GM19328 (cell line): ENCODE results near the gene MYO16.
"Not testable (repeated sequence)": the region's sequence is repeated elsewhere in the genome, so short reads cannot be mapped to it uniquely, and the experiment has no call there.

Experiments
- ATAC-seq: cut with Tn5 transposase; IDR thresholded peaks from one replicate; pipeline ENCODE4 v1.9.1; 2021; ENCODE audit warnings: mild to moderate bottlenecking, moderate library complexity; ENCODE audit not compliant: unreplicated experiment

The MYO16 gene

DNA sequence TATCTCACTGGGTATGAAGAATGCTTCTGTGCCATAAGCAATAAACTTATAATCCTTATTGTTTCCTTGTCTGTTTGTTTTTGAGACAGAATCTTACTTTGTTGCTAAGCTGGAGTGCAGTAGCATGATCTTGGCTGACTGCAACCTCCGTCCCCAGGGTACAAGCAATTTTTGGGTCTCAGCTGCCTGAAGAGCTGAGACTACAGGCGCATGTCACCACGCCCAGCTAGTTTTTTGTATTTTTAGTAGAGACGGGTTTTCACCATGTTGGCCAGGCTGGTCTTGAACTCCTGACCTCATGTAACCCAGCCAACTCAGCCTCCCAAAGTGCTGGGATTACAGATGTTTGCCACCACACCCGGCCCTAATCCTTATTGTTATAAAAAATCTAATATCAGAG is 112.5 kb downstream of the MYO16 start:
- no peak for ATAC-seq

DNA sequence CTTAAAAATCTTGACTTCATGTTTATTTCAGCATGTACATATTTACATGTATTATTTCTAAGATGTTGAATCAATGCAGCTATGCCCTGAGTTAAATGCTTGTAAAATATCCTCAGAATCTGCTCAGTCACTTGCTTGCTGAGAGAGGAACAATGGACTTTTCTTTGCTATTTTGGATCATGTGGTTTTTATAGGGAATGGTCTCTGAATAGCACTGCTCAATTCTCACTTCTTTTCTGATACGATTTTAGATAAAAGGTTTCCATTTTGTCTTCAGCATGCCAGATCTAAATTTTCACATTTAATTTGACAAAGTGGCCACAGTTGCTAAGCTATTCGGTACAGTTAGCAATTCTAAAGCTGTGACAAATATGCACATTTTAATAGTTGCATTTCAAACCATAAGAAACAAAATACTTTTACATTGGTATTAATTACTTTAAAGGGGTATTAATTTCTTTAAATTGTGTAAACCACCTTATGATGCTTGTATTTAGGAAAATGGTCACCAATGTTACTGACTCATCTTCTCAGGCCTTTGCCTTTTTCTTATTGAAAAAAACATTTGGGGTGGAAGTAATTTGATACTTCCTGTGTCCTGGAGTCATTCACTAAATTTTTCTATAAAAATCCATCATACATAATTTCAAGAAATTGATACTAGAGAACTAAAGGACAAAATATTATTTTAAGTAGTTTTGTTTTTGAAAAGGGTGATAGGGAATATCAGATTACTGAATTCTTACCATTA is 113.5 kb downstream of the MYO16 start:
- no peak for ATAC-seq

DNA sequence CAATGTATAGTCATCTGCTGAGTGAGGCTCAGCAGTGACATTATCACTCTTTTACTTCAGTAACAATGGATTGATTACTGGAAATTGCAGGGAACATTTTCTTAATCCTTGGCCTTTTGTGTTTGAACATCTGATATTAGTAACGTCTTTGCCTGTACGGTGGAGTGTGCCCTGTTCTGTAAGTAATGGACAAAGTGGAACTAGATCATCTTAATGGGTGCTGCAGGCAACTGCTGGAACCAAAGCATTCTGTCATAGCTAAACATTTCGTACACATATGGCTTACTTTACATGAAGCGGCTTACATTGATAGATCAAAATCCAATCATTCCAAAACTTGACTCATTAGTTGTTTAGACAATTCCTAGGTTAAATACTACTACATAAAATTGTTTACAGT is 114.1 kb downstream of the MYO16 start:
- ATAC-seq = no peak

DNA sequence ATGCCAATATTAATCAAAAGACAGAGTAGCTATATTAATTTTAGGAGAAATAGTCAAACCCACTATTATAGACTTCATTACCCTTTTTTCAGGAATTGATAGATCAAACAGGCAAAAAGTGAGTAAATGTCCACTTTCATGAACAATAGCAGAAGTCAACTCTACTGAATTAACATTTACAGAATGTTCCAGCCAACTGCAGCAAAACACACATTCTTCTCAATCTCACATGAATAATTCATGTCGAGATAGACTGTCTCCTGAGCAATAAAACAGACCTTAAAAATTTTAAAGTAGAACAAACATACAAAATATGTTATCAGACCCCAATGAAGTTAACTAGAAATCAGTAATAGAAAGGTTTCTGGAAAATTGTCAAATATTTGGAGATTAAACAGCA is 118.4 kb downstream of the MYO16 start:
- ATAC-seq = no peak

DNA sequence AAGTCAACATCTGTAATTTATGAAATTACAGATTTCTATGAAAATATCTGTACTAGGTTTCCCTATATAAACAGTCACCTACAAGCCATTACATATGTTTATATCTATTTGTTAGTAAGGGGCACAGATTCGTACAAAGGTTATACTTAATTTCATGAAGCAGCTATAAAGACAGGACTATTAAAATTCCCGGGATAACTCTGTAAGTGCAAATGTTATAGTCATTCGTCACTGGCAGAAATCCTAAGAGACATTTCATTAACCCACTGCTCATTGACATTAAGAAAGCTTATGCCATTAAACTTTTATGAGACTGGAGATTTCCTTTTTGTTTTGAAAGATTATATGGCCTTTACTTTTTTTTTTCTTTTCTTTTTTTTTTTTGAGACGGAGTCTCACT is 122.9 kb downstream of the MYO16 start:
- no peak for ATAC-seq

DNA sequence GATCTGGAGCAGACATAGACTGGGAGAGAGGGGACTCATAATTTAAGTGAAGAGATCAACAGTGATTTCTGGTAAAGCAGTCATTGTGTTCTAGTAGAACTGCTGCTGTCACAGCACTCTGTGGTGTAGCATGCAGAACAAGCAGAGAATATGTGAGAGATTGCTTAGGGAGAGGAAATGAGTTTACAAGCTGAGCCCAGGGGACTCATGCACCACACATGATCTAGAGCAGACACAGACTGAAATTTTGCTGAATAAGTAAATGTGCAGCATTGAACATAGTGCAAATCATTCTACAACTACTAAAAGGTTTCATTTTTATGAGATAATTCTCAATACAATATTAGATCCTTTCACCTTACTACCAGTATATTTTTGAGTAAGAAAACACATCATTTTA is 125.7 kb downstream of the MYO16 start:
- ATAC-seq = no peak

DNA sequence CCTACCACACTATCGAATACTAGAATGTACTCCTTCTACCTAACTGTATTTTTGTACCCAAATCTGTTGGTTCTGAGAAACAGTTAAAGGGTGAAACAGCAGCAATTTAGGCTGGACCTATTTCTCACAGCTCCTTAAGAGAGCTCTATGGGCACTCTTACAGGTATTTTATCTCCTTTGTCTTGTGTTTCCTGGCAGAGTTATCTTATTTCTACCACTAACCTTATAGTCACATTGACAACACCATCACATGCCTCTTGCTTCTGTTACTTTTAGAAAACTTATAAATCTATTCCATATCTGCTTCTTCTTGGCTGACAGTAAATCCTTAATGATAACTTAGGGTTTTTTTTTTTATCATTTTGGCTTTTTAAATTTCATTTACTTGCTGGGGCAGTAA is 130.7 kb downstream of the MYO16 start:
- no peak for ATAC-seq

DNA sequence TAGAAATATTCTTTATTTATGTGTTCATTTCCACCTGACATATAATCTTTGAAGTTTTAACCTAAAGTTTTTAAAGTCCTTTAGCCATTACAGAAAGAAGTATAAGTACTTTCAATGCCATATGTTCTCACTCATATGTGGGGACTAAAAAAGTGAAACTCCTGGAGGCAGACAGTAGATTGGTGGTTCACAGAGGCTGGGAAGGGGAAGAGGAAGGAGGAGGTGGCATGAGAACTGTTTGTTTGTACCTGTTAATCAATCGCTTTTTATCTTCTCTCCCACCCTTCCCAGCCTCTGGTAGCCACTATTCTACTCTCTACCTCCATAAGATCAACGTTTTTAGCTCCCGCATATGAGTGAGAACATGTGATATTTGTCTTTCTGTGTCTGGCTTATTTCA is 131.1 kb downstream of the MYO16 start:
- no peak for ATAC-seq

DNA sequence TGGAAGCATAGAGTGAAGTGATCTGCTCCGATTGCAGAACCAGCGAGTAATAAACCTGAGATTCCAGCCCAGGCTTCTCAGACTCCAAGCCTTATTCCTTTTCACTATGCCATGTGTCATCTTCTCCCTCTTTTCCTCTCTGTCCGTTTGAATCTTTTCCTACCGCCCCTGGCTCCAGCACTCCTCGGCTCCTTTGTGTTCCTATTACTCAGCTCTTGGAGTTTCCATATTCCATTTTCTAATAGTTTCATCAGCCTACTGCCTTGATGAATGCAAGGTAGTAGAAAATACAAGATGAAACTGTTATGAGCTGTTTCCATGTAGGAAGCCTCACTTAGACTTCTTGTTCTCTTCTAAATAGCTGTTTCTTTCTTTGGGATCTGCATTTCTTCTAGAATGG is 138.6 kb downstream of the MYO16 start:
- no peak for ATAC-seq

DNA sequence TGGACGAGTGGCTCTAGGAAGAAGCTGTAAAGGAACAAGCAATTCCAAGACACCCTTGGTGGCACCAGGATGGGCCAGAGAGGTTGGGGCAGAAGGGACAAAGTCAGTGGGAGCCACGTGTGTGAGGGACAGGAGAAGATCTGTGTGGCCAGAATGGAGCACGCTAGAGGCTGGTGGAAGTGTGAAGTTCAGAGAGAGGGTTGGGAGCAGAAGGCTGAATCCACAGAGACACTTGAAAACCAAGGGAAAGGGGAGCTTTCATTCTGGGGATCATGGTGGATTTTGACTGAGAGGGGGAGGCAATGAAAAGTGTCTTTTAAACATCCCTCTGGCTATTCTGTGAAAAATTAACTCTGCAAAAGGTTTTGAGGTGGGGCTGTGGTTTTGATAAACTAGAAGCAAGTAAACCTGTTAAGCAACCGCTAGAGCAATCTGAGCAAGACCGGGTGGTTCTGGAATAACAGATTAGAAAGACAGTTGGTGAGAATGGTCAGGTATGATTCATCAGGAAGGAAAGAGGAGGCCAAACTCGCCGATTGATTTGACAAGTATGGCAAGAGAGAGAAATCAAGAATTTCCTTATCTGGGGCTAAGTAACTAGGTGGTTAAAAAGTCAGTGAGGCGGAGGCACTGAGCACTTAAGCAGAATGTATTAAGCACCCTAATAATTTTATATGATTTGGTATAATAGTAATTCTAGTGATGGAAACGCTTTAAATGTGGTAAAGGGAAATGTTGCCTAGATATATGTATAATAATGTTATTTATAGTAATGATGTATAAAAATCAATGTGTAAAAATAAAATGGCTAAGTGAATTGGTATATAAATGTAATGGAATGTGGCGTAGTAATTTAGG is 140.0 kb downstream of the MYO16 start:
- no peak for ATAC-seq

DNA sequence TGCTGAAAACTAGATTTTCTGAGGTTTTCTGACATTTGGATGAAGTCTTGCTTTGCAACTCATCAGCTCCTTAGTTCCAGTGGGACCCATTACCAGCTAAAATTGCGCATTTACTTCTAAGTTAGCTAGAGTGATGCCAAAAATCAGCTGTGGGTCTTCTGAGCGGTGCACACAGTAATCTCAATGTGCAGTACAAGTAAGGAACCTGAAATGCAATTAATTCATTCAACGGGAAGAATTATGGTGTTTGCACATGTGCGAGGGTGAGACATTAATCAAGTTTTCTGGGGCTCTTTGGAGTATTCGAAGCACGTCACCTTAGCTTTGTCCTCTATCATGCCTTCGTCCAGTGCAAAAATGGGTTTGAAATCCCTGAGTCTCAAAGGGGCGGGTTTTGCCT is 146.2 kb downstream of the MYO16 start:
- ATAC-seq = no peak

DNA sequence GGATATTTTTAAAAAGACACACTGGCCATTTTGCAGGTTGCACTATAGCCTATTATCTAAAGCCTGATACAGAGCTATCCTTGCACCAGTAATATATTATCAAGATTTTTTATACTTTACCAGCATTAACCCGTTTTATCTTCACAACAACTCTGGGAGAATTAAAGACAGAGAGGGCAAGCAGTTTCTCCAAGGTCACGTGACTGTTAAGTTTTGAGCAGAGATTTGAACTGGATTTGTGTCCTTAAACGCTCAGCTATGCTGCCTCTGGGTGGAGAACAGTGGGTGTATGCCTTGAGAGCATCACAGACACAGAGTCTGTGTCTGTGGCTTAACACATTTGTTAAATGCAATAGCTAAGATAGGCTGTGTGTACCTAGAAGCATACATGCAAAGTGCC is 147.2 kb downstream of the MYO16 start:
- no peak for ATAC-seq

DNA sequence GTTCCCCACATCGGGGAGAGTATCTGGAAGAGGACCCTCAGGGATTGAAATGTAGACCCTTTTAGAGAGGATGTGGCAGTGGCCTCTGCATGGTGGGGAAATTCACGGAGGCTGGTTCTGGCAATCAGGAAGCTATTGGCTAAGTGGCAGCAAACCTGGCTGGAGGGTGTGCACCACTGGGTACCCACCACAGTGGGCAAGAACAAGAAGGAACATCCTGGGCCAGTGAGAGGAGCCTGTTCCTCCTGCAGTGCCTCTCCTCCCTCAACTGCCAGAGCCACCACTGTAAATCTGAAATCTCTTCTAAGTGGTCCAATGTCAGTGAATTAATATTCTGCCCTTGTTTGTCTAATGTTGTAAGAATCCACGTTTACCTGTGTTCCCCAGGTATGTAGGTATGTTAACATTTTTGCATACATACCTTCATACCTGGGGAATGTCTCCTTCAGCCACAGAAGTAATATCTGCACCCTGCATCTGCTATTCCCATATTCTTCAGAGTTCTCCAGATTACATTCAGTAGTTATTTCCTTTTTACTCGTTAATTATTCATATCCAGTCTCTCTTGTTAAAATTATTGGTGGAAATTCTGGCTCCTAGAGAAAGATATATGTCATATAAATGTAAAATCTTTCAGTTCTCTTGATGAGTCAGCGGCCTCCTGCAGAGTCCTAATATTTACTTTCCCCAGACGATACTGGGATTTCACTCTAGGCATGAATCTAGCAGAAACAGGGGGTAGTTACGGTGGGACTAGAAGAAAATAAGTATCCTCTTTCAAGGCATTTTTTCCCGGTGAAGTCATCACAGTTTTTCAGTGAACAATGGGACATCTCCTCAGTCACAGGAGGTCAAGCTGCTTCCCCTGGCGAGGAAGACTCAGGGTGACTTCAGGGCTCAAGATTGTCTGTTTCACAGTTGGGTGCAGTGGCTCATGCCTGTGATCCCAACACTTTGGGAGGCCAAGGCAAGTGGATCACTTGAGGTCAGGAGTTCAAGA is 148.3 kb downstream of the MYO16 start:
- no peak for ATAC-seq

DNA sequence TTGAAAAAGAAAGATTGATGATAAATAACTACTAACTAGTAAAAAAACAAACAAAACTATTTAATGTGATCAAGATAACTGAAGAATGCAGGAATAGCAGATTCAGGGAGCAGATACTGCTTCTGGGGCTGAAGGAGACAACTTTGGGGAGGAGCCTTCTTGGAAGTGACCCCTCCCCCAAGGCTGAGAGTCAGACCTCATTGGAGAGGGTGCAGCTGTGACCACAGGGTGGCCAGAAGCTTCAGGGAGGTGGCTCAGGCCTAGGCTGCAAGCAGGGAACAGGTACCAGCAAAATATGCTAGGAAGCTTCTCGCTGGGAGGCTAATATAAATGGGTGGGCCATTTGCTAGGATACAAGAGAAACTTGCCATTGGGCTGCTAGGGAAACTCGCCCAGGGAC is 149.9 kb downstream of the MYO16 start:
- ATAC-seq = no peak

DNA sequence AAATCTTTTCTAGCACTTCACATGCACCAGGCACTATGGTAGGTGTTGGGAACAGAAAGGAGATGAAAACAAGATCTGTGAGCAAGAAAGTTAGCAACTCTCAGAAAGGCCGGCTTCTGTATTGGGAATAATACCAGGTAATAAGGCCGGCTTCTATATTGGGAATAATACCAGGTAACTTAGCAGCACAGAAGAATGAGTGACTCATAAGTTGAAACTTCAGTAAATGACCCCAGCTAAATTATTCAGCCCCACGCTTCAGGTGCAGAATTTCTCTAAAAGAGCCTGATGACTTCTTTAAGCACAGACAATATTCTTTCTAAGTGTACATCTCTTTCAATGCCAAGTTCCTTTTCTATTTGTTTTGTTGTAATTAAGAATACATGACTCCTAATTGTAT is 151.3 kb downstream of the MYO16 start:
- ATAC-seq = no peak

DNA sequence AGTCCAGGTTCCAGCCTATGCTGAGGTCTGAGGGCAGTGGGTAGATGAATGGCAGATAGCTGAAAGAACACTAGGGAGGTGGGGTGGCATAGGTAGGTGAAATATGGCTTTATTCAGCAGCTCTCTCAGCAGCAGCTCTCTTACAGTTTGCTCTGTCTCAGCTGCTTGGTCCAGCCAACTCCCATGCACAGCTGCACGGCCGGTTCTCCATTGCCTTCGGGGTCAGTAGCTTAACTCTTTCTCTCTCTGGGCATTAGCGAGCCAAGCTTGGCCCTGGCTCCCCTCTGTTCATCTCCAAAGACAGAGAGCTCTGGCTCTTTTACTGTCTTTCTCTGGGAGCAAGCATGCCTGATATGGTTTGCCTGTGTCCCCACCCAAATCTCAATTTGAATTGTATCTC is 151.9 kb downstream of the MYO16 start:
- no peak for ATAC-seq

DNA sequence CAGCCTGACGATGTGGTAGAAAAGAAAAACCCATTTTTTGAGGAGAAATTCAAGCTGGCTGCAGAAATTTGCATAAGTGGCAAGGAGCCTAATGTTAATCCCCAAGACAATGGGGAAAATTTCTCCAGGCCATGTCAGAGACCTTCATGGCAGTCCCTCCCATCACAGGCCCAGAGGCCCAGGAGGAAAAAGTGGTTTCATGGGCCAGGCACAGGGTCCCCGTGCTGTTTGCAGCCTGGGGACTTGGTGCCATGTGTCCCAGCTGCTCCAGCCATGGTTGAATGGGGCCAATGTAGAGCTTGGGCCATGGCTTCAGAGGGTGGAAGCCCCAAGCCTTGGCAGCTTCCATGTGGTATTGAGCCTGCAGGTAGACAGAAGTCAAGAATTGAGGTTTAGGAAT is 153.1 kb downstream of the MYO16 start:
- not testable (repeated sequence) for ATAC-seq

DNA sequence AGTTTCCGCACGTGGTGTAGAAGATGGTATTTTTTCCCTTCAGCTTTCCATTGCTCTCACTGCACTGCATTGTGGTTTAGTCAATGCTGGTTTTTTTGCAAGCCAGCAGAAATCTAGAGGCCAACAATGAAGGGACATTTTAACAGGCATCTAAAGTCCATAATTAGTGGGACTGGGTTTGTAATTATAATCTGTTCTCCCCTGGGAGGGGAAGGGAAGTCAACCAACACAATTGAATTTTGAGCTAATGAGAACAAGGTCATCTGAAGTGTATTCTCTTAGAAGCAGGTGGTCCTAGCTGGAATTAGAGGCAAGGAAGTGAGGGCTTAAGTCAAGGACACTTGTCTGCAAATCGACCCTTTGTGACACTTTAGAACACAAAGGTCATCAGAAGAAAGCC is 156.4 kb downstream of the MYO16 start:
- no peak for ATAC-seq

DNA sequence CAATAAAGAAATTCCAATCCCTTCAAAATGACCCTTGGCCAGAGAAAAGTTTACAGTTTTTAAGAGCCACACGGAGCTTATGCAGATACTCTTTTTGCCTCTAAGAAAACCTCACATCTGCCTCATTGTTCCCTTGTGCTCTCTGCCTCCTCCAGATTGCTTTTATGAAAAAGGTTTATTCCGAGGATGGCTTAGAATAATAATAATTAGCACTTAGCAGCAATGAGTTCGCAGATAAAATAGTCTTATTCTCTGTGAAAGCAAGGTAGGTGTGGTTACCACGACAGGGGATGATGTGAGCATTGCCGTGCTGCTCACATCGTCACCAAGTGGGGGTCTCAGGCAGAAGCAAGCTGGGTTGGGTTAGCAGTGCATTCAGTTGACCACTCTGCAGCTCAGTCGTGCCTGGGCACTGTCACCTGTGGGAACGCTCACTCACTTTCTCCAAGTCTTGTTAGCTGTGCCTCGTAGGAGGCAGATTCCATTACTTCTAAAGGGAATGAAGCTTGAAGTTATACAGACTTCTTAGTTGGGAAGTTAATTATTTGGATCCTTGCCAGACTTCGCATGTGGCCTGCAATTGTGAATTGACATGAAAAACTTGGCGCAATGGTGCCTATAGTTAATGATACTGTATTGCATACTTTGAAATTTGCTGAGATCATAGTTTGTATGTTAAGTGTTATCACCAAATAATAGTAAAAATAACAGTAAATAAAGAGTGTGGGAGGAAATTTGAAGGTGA is 157.2 kb downstream of the MYO16 start:
- no peak for ATAC-seq

DNA sequence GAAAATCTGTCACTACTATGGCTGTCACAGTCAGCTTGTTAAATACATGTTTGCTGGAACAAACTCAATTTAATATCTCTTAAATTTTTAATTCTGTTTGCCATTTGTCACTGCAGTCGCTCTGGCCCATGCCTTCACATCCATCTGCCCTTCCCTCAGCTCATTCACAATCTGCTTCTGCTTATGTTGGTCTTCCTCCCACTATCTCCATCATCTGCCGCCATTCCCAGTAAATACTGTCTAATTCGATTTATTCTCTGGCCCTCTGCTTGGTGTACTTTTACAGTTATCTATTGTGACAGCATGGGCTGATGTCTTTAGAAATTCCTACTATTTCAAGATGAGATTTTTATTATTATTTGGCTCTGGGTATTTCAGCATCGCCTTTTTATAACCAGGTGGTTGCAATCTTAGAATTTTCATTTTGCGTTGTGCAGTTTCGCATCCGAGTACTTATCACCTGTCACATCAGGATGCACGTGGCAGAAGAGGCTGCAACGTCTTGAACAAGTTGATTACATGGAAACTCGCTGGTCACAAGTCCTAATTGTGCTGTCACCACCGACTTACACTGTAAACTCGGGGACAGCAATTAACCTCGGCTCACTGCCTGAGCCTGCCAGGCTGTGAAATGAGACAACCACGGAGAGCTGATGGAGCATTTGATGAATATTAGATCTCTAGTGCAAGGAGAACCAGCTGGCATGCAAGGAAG is 158.4 kb downstream of the MYO16 start:
- ATAC-seq = no peak
